ENCODE measurements around the gene LSAMP. TPM values are rescaled to one million over a fixed set of nuclear protein-coding genes. Genes with fewer than 3 reads are reported as not detected.

The LSAMP gene
- polyA plus RNA-seq, 1 donor: 7.6 TPM

GRCh38 chr3:115838786-115839185, 606.5 kb downstream of the LSAMP start:
- Histone ChIP-seq H3K4me3 (ENCODE audit: low read length) (no peak overlapping the region), H3K9me3 (ENCODE audit: control insufficient read depth, low read depth, low read length) (no peaks in the 10 kb centered on the region), H3K27ac (ENCODE audit: low read length) (no peak overlapping the region), H3K4me1 (ENCODE audit: control insufficient read depth, insufficient read depth, low read length) (no peaks in the 10 kb centered on the region), H3K27me3 (ENCODE audit: control insufficient read depth, insufficient read depth, low read length) (no peaks in the 10 kb centered on the region), H3K36me3 (ENCODE audit: control insufficient read depth, insufficient read depth, low read length) (no peaks in the 10 kb centered on the region)
- no peak for DNase-seq
- WGBS (ENCODE audit: insufficient coverage, low lambda C conversion rate): 92% methylated on average over 2 of the region's 8 CpGs

- H3K4me1 ChIP-seq (ENCODE audit: control insufficient read depth, insufficient read depth, low read length): no peaks in the 10 kb centered on the region
- H3K9me3 ChIP-seq (ENCODE audit: control insufficient read depth, low read depth, low read length): no peaks in the 10 kb centered on the region
- no peaks in the 10 kb centered on the region for H3K36me3 ChIP-seq (ENCODE audit: control insufficient read depth, insufficient read depth, low read length)
- no peak for DNase-seq
- no peaks in the 10 kb centered on the region for H3K27me3 ChIP-seq (ENCODE audit: control insufficient read depth, insufficient read depth, low read length)
- no peak overlapping the region for H3K4me3 ChIP-seq (ENCODE audit: low read length)
- H3K27ac ChIP-seq (ENCODE audit: low read length): no peak overlapping the region
- WGBS (ENCODE audit: insufficient coverage, low lambda C conversion rate): no CpG with 5 or more reads among the region's 3 CpGs
These were observed 608.3 kb downstream of the LSAMP start for GRCh38 chr3:115836944-115837343.

- H3K4me3 ChIP-seq (ENCODE audit: low read length): no peak overlapping the region
- no peaks in the 10 kb centered on the region for H3K36me3 ChIP-seq (ENCODE audit: control insufficient read depth, insufficient read depth, low read length)
- H3K27ac ChIP-seq (ENCODE audit: low read length): no peak overlapping the region
- no peaks in the 10 kb centered on the region for H3K4me1 ChIP-seq (ENCODE audit: control insufficient read depth, insufficient read depth, low read length)
- 91% methylated on average over 4 of the region's 4 CpGs for WGBS (ENCODE audit: insufficient coverage, low lambda C conversion rate)
- H3K9me3 ChIP-seq (ENCODE audit: control insufficient read depth, low read depth, low read length): no peaks in the 10 kb centered on the region
- no peaks in the 10 kb centered on the region for H3K27me3 ChIP-seq (ENCODE audit: control insufficient read depth, insufficient read depth, low read length)
- peak in 1 of 2 donors; percentile 8 for DNase-seq
These were observed 609.3 kb downstream of the LSAMP start for GRCh38 chr3:115835946-115836345.

GRCh38 chr3:115834068-115834467, 611.2 kb downstream of the LSAMP start:
- 100% methylated on average over 1 of the region's 1 CpG for WGBS (ENCODE audit: insufficient coverage, low lambda C conversion rate)
- no peaks in the 10 kb centered on the region for H3K9me3 ChIP-seq (ENCODE audit: control insufficient read depth, low read depth, low read length)
- no peaks in the 10 kb centered on the region for H3K4me1 ChIP-seq (ENCODE audit: control insufficient read depth, insufficient read depth, low read length)
- H3K27me3 ChIP-seq (ENCODE audit: control insufficient read depth, insufficient read depth, low read length): no peaks in the 10 kb centered on the region
- H3K27ac ChIP-seq (ENCODE audit: low read length): no peak overlapping the region
- DNase-seq: no peak
- H3K4me3 ChIP-seq (ENCODE audit: low read length): no peak overlapping the region
- H3K36me3 ChIP-seq (ENCODE audit: control insufficient read depth, insufficient read depth, low read length): no peaks in the 10 kb centered on the region

- Histone ChIP-seq H3K27me3 (ENCODE audit: control insufficient read depth, insufficient read depth, low read length) (no peaks in the 10 kb centered on the region), H3K36me3 (ENCODE audit: control insufficient read depth, insufficient read depth, low read length) (no peaks in the 10 kb centered on the region), H3K4me3 (ENCODE audit: low read length) (no peak overlapping the region), H3K9me3 (ENCODE audit: control insufficient read depth, low read depth, low read length) (no peaks in the 10 kb centered on the region), H3K4me1 (ENCODE audit: control insufficient read depth, insufficient read depth, low read length) (no peaks in the 10 kb centered on the region), H3K27ac (ENCODE audit: low read length) (no peak overlapping the region)
- no peak for DNase-seq
- no CpG with 5 or more reads among the region's 2 CpGs for WGBS (ENCODE audit: insufficient coverage, low lambda C conversion rate)
These were observed 612.2 kb downstream of the LSAMP start for GRCh38 chr3:115833074-115833473.

GRCh38 chr3:115832265-115832664, 613.0 kb downstream of the LSAMP start:
- Histone ChIP-seq H3K4me3 (ENCODE audit: low read length) (no peak overlapping the region), H3K27me3 (ENCODE audit: control insufficient read depth, insufficient read depth, low read length) (no peaks in the 10 kb centered on the region), H3K4me1 (ENCODE audit: control insufficient read depth, insufficient read depth, low read length) (no peaks in the 10 kb centered on the region), H3K36me3 (ENCODE audit: control insufficient read depth, insufficient read depth, low read length) (no peaks in the 10 kb centered on the region), H3K9me3 (ENCODE audit: control insufficient read depth, low read depth, low read length) (no peaks in the 10 kb centered on the region), H3K27ac (ENCODE audit: low read length) (no peak overlapping the region)
- no peak for DNase-seq
- no CpG with 5 or more reads among the region's 3 CpGs for WGBS (ENCODE audit: insufficient coverage, low lambda C conversion rate)

- Histone ChIP-seq H3K9me3 (ENCODE audit: control insufficient read depth, low read depth, low read length) (no peaks in the 10 kb centered on the region), H3K4me3 (ENCODE audit: low read length) (no peak overlapping the region), H3K36me3 (ENCODE audit: control insufficient read depth, insufficient read depth, low read length) (no peaks in the 10 kb centered on the region), H3K4me1 (ENCODE audit: control insufficient read depth, insufficient read depth, low read length) (no peaks in the 10 kb centered on the region), H3K27ac (ENCODE audit: low read length) (no peak overlapping the region), H3K27me3 (ENCODE audit: control insufficient read depth, insufficient read depth, low read length) (no peaks in the 10 kb centered on the region)
- no peak for DNase-seq
- WGBS (ENCODE audit: insufficient coverage, low lambda C conversion rate): 33% methylated on average over 1 of the region's 1 CpG
These were observed 613.4 kb downstream of the LSAMP start for GRCh38 chr3:115831864-115832263.

GRCh38 chr3:115830764-115831395, 614.4 kb downstream of the LSAMP start:
- Histone ChIP-seq H3K27me3 (ENCODE audit: control insufficient read depth, insufficient read depth, low read length) (no peaks in the 10 kb centered on the region), H3K36me3 (ENCODE audit: control insufficient read depth, insufficient read depth, low read length) (no peaks in the 10 kb centered on the region), H3K9me3 (ENCODE audit: control insufficient read depth, low read depth, low read length) (no peaks in the 10 kb centered on the region), H3K4me3 (ENCODE audit: low read length) (no peak overlapping the region), H3K27ac (ENCODE audit: low read length) (no peak overlapping the region), H3K4me1 (ENCODE audit: control insufficient read depth, insufficient read depth, low read length) (no peaks in the 10 kb centered on the region)
- WGBS (ENCODE audit: insufficient coverage, low lambda C conversion rate): 40% methylated on average over 3 of the region's 6 CpGs
- DNase-seq: no peak

GRCh38 chr3:115828401-115828800, 616.9 kb downstream of the LSAMP start:
- Histone ChIP-seq H3K9me3 (ENCODE audit: control insufficient read depth, low read depth, low read length) (no peaks in the 10 kb centered on the region), H3K36me3 (ENCODE audit: control insufficient read depth, insufficient read depth, low read length) (no peaks in the 10 kb centered on the region), H3K4me1 (ENCODE audit: control insufficient read depth, insufficient read depth, low read length) (no peaks in the 10 kb centered on the region), H3K4me3 (ENCODE audit: low read length) (no peak overlapping the region), H3K27me3 (ENCODE audit: control insufficient read depth, insufficient read depth, low read length) (no peaks in the 10 kb centered on the region), H3K27ac (ENCODE audit: low read length) (no peak overlapping the region)
- DNase-seq: no peak
- WGBS (ENCODE audit: insufficient coverage, low lambda C conversion rate): no CpG with 5 or more reads among the region's 3 CpGs

GRCh38 chr3:115827495-115827894, 617.8 kb downstream of the LSAMP start:
- no peak overlapping the region for H3K4me3 ChIP-seq (ENCODE audit: low read length)
- no peak overlapping the region for H3K27ac ChIP-seq (ENCODE audit: low read length)
- DNase-seq: no peak
- H3K27me3 ChIP-seq (ENCODE audit: control insufficient read depth, insufficient read depth, low read length): no peaks in the 10 kb centered on the region
- no peaks in the 10 kb centered on the region for H3K36me3 ChIP-seq (ENCODE audit: control insufficient read depth, insufficient read depth, low read length)
- 80% methylated on average over 1 of the region's 2 CpGs for WGBS (ENCODE audit: insufficient coverage, low lambda C conversion rate)
- no peaks in the 10 kb centered on the region for H3K4me1 ChIP-seq (ENCODE audit: control insufficient read depth, insufficient read depth, low read length)
- H3K9me3 ChIP-seq (ENCODE audit: control insufficient read depth, low read depth, low read length): no peaks in the 10 kb centered on the region

- no peak overlapping the region for H3K27ac ChIP-seq (ENCODE audit: low read length)
- no peaks in the 10 kb centered on the region for H3K9me3 ChIP-seq (ENCODE audit: control insufficient read depth, low read depth, low read length)
- no peak for DNase-seq
- H3K36me3 ChIP-seq (ENCODE audit: control insufficient read depth, insufficient read depth, low read length): no peaks in the 10 kb centered on the region
- H3K4me3 ChIP-seq (ENCODE audit: low read length): no peak overlapping the region
- H3K4me1 ChIP-seq (ENCODE audit: control insufficient read depth, insufficient read depth, low read length): no peaks in the 10 kb centered on the region
- 60% methylated on average over 2 of the region's 2 CpGs for WGBS (ENCODE audit: insufficient coverage, low lambda C conversion rate)
- no peaks in the 10 kb centered on the region for H3K27me3 ChIP-seq (ENCODE audit: control insufficient read depth, insufficient read depth, low read length)
These were observed 620.2 kb downstream of the LSAMP start for GRCh38 chr3:115825046-115825445.
